ENCODE measurements around the gene ANXA7. TPM values are rescaled to one million over a fixed set of nuclear protein-coding genes. Genes with fewer than 3 reads are reported as not detected.
A peak's percentile ranks its signal among the peaks of the same experiment; 100 is the strongest.

Gene ANXA7
- 121 and 151 TPM in 2 replicates for total RNA-seq (2014; rRNA removed; shearing (Covaris generic))

- peak; percentile 86 for DNase-seq (ENCODE audit: low read depth)
Measured at GRCh38 chr10:73413528-73414229, at the start of gene ANXA7. Gene ANXA7 (minus strand): TSS chr10:73414058. CDS start chr10:73400856, 13,202 bp downstream.

- no peak for DNase-seq (ENCODE audit: low read depth)
Measured at GRCh38 chr10:73460897-73461296, 47.0 kb upstream of the ANXA7 start.

- DNase-seq (ENCODE audit: low read depth) = no peak
Measured at GRCh38 chr10:73459683-73460314, 45.9 kb upstream of the ANXA7 start.

GRCh38 chr10:73456187-73456890, 42.5 kb upstream of the ANXA7 start:
- DNase-seq (ENCODE audit: low read depth) = no peak

GRCh38 chr10:73449113-73449512, 35.3 kb upstream of the ANXA7 start:
- DNase-seq (ENCODE audit: low read depth) = no peak

DNA sequence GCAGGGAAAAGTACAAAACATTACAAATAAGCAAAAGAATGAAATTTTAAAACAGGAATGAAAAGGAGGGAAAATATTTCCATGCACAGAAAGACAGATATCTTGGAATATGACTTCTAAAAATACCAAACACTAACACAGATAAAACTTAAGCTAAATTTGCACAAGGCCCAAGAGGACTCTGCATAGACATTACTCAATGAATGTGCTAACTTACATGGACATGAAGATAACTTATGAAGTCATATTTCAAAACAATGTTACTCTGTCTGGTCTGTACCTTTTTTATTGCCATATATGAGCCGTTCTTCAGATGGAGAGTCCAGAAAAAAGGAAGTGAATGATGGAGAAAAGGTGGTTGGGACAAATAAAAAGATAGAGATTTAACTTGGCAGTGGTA, 34.5 kb upstream of the ANXA7 start:
- DNase-seq (ENCODE audit: low read depth) = no peak

GRCh38 chr10:73446926-73447325, 33.1 kb upstream of the ANXA7 start:
- DNase-seq (ENCODE audit: low read depth) = no peak

- no peak for DNase-seq (ENCODE audit: low read depth)
Measured at GRCh38 chr10:73444457-73444856, 30.6 kb upstream of the ANXA7 start.

GRCh38 chr10:73439605-73440312, 25.9 kb upstream of the ANXA7 start:
- peak; percentile 51 for DNase-seq (ENCODE audit: low read depth)

DNA sequence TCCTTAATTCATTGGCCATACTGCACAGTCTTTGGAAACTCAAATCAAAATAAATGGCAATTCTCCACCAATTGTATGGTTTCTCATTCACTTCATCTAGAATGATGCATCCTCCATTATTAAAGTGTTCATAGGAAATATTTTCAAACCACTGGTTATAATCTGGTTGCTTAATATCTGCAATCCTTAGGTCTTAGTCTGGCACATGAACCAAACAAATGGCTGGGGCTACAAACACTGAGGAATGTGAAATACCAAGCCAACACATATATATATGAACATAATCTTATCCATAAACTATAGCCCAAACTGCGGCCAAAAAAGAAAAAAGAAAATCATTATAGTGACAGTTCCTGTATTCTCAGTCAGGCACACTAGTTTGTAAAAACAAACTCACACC, 25.2 kb upstream of the ANXA7 start:
- no peak for DNase-seq (ENCODE audit: low read depth)

DNA sequence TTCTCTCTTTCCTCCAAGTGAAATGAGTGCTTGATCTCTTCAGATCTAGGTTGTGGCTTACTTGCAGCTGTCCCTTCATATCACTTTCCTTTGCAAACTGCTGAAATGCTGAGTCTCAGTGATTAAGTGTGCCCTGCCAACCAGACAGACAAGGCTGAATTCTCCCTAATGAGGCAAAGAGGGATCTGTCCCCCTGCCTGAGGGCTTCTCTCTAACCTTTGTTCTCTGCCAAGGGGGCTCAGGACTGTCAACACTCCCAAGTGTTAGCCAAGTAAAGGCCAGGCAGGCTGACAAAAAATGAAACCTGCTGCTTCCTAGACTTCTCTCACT, 19.6 kb upstream of the ANXA7 start, which contains the start of gene MSS51:
Gene MSS51, minus strand, starts transcription at position 24 of the 330 bp plus-strand sequence. CDS start 5,277 bp downstream, outside the sequence.
- no peak for DNase-seq (ENCODE audit: low read depth)

DNA sequence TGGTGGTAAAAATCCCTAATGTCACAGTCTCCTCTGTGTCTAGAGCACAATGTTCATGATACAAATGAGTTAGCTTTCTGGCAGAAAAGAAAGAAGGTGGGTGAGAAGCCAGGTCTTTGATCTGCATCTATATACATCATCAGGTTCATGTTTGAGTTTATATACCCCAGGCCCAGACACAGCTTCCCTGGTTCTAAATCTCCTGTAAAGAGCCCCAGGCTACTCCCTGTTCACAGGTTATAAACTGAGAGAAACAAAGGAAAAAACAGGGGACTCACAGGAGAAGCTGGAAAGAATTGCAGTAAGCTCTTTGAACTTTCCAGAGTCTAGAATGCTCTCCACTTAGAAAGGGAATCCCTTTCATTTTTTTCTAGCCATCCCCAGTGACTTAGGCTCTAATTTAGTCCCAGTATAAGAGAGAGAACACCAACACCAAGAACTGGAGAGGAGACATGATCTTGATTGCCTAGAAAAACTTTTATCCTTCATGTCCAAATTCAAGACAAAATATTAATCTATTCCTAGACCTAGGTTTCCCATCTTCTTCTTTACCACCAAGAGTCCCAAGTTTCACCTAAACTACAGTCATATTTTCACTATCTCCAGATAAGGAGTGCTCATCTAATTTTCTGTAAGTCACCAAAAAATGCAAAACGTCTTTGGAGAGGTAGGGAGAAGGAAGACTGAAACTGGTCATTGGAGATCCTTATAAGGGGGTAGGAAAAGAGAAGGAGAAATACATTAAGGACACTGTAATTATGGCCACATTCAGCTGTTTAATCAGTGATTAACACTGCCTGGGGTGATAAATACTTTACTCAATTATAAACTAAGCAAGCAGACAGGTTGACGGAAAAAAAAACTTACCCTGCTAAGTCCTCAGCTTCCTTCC, 19.0 kb upstream of the ANXA7 start:
- no peak for DNase-seq (ENCODE audit: low read depth)

- no peak for DNase-seq (ENCODE audit: low read depth)
Measured at GRCh38 chr10:73426318-73426717, 12.5 kb upstream of the ANXA7 start.

DNA sequence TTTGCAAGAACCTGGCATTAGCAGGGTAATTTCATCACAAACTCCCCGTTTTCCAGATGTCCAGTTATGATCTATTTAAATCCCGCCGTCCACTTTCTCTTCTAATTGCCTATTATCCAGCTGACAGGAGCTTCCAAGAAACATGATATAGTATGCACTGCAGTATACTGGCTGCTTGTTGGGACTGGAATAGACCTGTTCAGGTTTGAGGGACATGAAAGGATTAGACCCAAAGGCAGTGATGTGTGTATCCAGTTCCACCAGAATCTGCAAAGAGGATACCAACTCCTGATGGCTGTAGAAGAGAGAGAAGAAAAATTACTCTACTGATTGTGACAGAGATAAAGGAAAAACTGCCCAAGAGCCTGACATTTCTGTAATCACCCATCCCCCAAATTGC, 10.6 kb upstream of the ANXA7 start:
- DNase-seq (ENCODE audit: low read depth) = peak; percentile 23

DNA sequence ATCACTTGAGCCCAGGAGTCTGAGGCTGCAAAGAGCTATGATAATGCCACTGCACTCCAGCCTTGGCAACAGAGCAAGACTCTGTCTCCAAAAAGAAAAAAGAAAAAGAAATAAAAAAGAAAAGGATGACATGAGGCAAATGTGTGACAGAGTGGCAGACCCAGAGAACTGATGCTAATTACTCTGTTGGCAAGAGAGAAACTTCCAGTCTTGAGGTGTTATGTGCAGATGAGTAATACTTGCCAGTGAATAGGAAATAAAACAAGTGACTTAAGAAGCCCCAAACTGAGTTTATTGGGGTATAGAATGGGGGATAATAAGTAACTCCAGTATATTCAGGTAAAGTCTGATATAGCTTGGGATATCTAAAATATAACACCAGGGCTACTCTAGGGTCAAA, 9.5 kb upstream of the ANXA7 start:
- no peak for DNase-seq (ENCODE audit: low read depth)

GRCh38 chr10:73416571-73416970, 2.7 kb upstream of the ANXA7 start:
- no peak for DNase-seq (ENCODE audit: low read depth)

DNA sequence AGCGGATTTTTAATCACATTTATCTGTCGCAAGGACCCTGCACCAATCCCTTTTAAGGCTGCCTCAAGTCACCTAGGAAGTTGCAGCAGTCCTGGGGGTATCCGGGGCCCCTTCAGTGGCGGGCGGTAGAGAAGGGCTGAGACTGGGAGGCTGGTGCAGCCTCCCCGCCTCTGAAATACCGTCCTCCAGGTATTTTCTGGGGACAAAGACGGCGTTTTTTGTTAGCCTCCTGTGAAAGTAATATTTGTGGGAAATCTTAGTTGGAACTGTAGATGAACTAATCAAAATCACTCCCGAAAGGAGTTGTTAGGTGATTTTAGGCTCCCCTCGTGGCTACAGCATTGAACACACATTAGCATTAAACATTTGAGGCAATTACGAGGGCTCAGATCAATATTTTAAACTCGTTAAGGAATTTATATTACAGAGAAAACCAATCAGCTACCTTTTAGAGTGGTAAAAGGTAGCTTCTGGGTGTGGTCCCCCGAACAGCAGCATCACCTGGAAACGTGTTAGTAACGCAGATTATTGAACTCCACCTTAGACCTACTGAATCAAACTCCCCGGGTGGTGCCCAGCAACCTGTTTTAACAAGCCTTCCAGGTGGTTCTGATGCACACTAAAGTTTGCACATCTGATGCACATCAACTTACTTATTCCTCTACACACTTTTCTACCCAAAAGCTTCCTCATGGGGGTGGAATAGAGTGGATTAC, 530 bp upstream of the ANXA7 start:
- DNase-seq (ENCODE audit: low read depth) = no peak

- peak; percentile 66 for DNase-seq (ENCODE audit: low read depth)
Measured at GRCh38 chr10:73413108-73413527, 740 bp downstream of the ANXA7 start.

GRCh38 chr10:73410897-73411296, 3.0 kb downstream of the ANXA7 start:
- no peak for DNase-seq (ENCODE audit: low read depth)

- DNase-seq (ENCODE audit: low read depth) = no peak
Measured at GRCh38 chr10:73408978-73409521, 4.8 kb downstream of the ANXA7 start.
